ENCODE results near the gene GJB6. TPM values are rescaled to one million over a fixed set of nuclear protein-coding genes. Genes with fewer than 3 reads are reported as not detected.

GJB6 gene
- polyA plus RNA-seq, 1 of the 3 experiments (the other 2 are of a cell fraction) = not detected

DNA sequence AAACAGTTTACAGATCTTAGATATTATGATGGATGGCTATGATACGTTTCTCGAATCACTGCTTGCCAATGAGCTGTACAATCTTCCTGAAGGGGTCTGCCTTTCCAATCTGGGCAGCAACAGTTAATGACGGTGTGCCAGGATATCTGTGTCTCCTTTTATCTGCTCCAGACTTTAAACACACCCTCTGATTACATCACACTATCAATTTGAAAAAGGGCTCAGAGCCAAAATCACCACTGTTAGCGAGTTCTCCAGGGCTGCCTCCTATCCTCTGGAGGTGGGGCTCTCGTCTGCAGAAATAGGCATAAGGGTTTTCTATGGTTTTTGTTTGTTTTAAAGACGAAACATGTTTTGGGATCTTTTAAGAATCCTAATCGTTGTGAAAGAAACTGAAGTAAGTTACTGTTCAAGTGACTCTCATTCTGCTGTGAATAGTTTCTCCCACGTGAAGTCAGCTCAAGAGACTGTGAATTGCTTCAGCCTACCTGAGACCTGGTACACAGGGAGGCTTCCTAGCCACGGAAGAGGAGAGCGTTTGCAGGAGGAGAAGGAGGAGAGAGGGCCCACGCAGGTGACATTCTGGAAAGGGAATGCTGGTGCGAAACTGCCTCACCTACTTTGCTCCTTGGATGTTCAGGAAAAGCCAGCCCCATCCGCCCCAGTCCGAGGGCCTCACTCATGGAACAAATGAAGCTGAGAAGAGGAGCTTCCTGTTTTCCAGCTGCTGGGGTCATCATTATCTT is 56.0 kb downstream of the GJB6 start:
- DNase-seq = no peak
- H3K4me3 ChIP-seq (ENCODE audit: low read depth in 2 of 2, low read length in 1 of 2) = no peak overlapping the region
- ChIA-PET POLR2A (no interaction called here), CTCF (interaction anchor here (0.6 to 4.4 kb wide), 3 partner anchors 14 to 749 kb away, joined by 3 to 17 read pairs (median 4); no protein-coding TSS in a partner anchor)
- H2AFZ ChIP-seq (ENCODE audit: low read depth) = no peak overlapping the region
- peaks cover 96% of the 10 kb centered on the region for H3K27me3 ChIP-seq (ENCODE audit: insufficient read depth)
- no peaks in the 10 kb centered on the region for H3K36me3 ChIP-seq (replicated peaks in 1 of 2; ENCODE audit: control insufficient read depth in 1 of 2, insufficient read depth in 2 of 2, low read length in 1 of 2)
- H3F3A ChIP-seq (replicated peaks; ENCODE audit: insufficient read depth) = peaks cover 4% of the 10 kb centered on the region
- no peaks in the 10 kb centered on the region for H3K9me2 ChIP-seq
- no peak overlapping the region for H3K4me2 ChIP-seq
- H3K27ac ChIP-seq (ENCODE audit: low read depth in 2 of 2, low read length in 1 of 2) = no peak overlapping the region
- H3K9ac ChIP-seq = no peak overlapping the region
- WGBS (ENCODE audit: low lambda C conversion rate) = 33% methylated on average over 14 of the region's 14 CpGs
- H3K79me2 ChIP-seq (ENCODE audit: insufficient read depth) = no peaks in the 10 kb centered on the region
- peaks cover 0 to 10% of the 10 kb centered on the region in 2 experiments; a peak in 2 of 4 replicates for H3K4me1 ChIP-seq (ENCODE audit: control insufficient read depth in 1 of 2, insufficient read depth in 2 of 2, low read depth in 1 of 2, low read length in 1 of 2)
- H3K9me3 ChIP-seq = no peaks in the 10 kb centered on the region
- no peaks in the 10 kb centered on the region for H4K20me1 ChIP-seq (ENCODE audit: insufficient read depth)
- no peak for TF ChIP-seq SMC3 (IDR thresholded peaks at IDR 0.05; ENCODE audit: low read depth, low read length)
- TF ChIP-seq, protein P1, sequence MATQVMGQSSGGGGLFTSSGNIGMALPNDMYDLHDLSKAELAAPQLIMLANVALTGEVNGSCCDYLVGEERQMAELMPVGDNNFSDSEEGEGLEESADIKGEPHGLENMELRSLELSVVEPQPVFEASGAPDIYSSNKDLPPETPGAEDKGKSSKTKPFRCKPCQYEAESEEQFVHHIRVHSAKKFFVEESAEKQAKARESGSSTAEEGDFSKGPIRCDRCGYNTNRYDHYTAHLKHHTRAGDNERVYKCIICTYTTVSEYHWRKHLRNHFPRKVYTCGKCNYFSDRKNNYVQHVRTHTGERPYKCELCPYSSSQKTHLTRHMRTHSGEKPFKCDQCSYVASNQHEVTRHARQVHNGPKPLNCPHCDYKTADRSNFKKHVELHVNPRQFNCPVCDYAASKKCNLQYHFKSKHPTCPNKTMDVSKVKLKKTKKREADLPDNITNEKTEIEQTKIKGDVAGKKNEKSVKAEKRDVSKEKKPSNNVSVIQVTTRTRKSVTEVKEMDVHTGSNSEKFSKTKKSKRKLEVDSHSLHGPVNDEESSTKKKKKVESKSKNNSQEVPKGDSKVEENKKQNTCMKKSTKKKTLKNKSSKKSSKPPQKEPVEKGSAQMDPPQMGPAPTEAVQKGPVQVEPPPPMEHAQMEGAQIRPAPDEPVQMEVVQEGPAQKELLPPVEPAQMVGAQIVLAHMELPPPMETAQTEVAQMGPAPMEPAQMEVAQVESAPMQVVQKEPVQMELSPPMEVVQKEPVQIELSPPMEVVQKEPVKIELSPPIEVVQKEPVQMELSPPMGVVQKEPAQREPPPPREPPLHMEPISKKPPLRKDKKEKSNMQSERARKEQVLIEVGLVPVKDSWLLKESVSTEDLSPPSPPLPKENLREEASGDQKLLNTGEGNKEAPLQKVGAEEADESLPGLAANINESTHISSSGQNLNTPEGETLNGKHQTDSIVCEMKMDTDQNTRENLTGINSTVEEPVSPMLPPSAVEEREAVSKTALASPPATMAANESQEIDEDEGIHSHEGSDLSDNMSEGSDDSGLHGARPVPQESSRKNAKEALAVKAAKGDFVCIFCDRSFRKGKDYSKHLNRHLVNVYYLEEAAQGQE (IDR thresholded peaks at IDR 0.05; ENCODE audit: low read depth, low read length) = no peak
- no peak for TF ChIP-seq GATA2 (CRISPR knock-in tag; IDR thresholded peaks at IDR 0.05)

DNA sequence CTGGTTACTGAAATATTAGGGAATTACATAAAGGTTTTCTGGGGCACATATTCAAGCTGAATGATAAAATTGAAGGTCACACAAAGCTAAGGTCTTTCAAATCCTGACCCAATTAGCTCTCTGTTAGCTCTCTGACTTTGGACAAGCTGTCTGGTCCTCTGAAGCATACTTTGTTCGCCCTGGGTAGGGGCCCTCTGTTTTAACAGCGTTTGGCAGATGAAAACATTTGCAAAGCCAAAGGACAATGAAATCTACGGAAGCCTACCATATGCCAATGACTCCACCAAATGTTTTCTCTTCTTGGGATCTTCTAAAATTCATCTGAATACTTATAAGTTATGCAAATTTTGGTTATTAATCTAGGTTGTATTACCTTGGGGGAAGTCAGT is 56.7 kb downstream of the GJB6 start:
- Histone ChIP-seq H3K4me1 (ENCODE audit: control insufficient read depth in 1 of 2, insufficient read depth in 2 of 2, low read depth in 1 of 2, low read length in 1 of 2) (peaks cover 0 to 10% of the 10 kb centered on the region in 2 experiments; a peak in 2 of 4 replicates), H3K4me2 (peak overlapping the region; percentile 60), H4K20me1 (ENCODE audit: insufficient read depth) (no peaks in the 10 kb centered on the region), H3K27ac (ENCODE audit: low read depth in 2 of 2, low read length in 1 of 2) (no peak overlapping the region), H2AFZ (ENCODE audit: low read depth) (no peak overlapping the region), H3K79me2 (ENCODE audit: insufficient read depth) (no peaks in the 10 kb centered on the region), H3K9me3 (no peaks in the 10 kb centered on the region), H3K9me2 (no peaks in the 10 kb centered on the region), H3K4me3 (ENCODE audit: low read depth in 2 of 2, low read length in 1 of 2) (no peak overlapping the region), H3K27me3 (ENCODE audit: insufficient read depth) (peaks cover 96% of the 10 kb centered on the region), H3K36me3 (replicated peaks in 1 of 2; ENCODE audit: control insufficient read depth in 1 of 2, insufficient read depth in 2 of 2, low read length in 1 of 2) (no peaks in the 10 kb centered on the region), H3F3A (replicated peaks; ENCODE audit: insufficient read depth) (peaks cover 4% of the 10 kb centered on the region), H3K9ac (no peak overlapping the region)
- DNase-seq = no peak
- WGBS (ENCODE audit: low lambda C conversion rate) = 24% methylated on average over 3 of the region's 3 CpGs
- ChIA-PET POLR2A (no interaction called here), CTCF (interaction anchor here (1.0 to 4.4 kb wide), 3 partner anchors 22 to 750 kb away, joined by 3 to 17 read pairs (median 4); no protein-coding TSS in a partner anchor)
- TF ChIP-seq, protein P1 (IDR thresholded peaks at IDR 0.05; ENCODE audit: low read depth, low read length) = no peak
- TF ChIP-seq TEAD4 (IDR thresholded peaks at IDR 0.05; ENCODE audit: borderline replicate concordance, insufficient read depth) = no peak
- TF ChIP-seq, protein P2, sequence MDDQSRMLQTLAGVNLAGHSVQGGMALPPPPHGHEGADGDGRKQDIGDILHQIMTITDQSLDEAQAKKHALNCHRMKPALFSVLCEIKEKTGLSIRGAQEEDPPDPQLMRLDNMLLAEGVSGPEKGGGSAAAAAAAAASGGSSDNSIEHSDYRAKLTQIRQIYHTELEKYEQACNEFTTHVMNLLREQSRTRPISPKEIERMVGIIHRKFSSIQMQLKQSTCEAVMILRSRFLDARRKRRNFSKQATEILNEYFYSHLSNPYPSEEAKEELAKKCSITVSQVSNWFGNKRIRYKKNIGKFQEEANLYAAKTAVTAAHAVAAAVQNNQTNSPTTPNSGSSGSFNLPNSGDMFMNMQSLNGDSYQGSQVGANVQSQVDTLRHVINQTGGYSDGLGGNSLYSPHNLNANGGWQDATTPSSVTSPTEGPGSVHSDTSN (IDR thresholded peaks at IDR 0.05) = no peak
- TF ChIP-seq POLR2AphosphoS5 (IDR thresholded peaks at IDR 0.05; ENCODE audit: low read depth, low read length) = no peak
- TF ChIP-seq, protein P3, sequence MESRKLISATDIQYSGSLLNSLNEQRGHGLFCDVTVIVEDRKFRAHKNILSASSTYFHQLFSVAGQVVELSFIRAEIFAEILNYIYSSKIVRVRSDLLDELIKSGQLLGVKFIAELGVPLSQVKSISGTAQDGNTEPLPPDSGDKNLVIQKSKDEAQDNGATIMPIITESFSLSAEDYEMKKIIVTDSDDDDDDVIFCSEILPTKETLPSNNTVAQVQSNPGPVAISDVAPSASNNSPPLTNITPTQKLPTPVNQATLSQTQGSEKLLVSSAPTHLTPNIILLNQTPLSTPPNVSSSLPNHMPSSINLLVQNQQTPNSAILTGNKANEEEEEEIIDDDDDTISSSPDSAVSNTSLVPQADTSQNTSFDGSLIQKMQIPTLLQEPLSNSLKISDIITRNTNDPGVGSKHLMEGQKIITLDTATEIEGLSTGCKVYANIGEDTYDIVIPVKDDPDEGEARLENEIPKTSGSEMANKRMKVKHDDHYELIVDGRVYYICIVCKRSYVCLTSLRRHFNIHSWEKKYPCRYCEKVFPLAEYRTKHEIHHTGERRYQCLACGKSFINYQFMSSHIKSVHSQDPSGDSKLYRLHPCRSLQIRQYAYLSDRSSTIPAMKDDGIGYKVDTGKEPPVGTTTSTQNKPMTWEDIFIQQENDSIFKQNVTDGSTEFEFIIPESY (IDR thresholded peaks at IDR 0.05; ENCODE audit: borderline replicate concordance, low read depth) = no peak
